HepG2 (cell line): ENCODE results near the gene LITAFD. TPM values are rescaled to one million over a fixed set of nuclear protein-coding genes. Genes with fewer than 3 reads are reported as not detected.

ENCODE experiments used
- ARHGAP35 ChIP-seq: sonication (generic); formaldehyde crosslinking; IDR thresholded peaks from 2 replicates; pipeline ENCODE4 v1.9.0; 2022; ENCODE audit warnings: mild to moderate bottlenecking, inconsistent platforms, moderate library complexity, missing genetic modification reagents, borderline replicate concordance
- BRCA1 ChIP-seq: sonication (generic); formaldehyde crosslinking; IDR thresholded peaks from 2 replicates; pipeline ENCODE4 v1.4.0; 2020; ENCODE audit warnings: missing genetic modification reagents
- CHCHD3 ChIP-seq: sonication (generic); formaldehyde crosslinking; IDR thresholded peaks from 2 replicates; pipeline ENCODE4 v1.8.0; 2022; ENCODE audit warnings: mild to moderate bottlenecking, missing genetic modification reagents, moderate library complexity
- CSRNP1 ChIP-seq: sonication (generic); formaldehyde crosslinking; IDR thresholded peaks from 2 replicates; pipeline ENCODE4 v1.8.1; 2023; ENCODE audit warnings: mild to moderate bottlenecking, missing genetic modification reagents
- ERF ChIP-seq: IDR thresholded peaks from 2 replicates; pipeline ENCODE4 v1.6.1; 2018; ENCODE audit warnings: missing biosample characterization, missing genetic modification reagents
- FOXK1 ChIP-seq: sonication (generic); formaldehyde crosslinking; IDR thresholded peaks from 2 replicates; pipeline ENCODE4 v1.4.0; 2020; ENCODE audit warnings: low read depth, missing genetic modification reagents, borderline replicate concordance
- GABPB1 ChIP-seq: IDR thresholded peaks from 2 replicates; pipeline ENCODE4 v1.6.1; 2016; ENCODE audit warnings: mild to moderate bottlenecking, missing genetic modification reagents, moderate library complexity, missing compliant biosample characterization
- KLF11 ChIP-seq: IDR thresholded peaks from 2 replicates; pipeline ENCODE4 v1.6.1; 2016; ENCODE audit warnings: missing compliant biosample characterization
- MED1 ChIP-seq: sonication (generic); formaldehyde crosslinking; IDR thresholded peaks from 2 replicates; pipeline ENCODE4 v1.4.0; 2020; ENCODE audit warnings: missing genetic modification reagents
- MXD3 ChIP-seq: IDR thresholded peaks from 2 replicates; pipeline ENCODE4 v1.6.1; 2016; ENCODE audit warnings: mild to moderate bottlenecking, missing biosample characterization, missing genetic modification reagents
- NCOA2 ChIP-seq: sonication (generic); formaldehyde crosslinking; IDR thresholded peaks from 2 replicates; pipeline ENCODE4 v1.8.0; 2022; ENCODE audit warnings: inconsistent platforms
- PRDM10 ChIP-seq: sonication (generic); formaldehyde crosslinking; IDR thresholded peaks from 2 replicates; pipeline ENCODE4 v1.4.0; 2020; ENCODE audit warnings: low read depth, missing genetic modification reagents
- SRSF4 ChIP-seq: fragments of 200-400 bp; formaldehyde crosslinking; IDR thresholded peaks from one replicate; pipeline ENCODE4 v1.6.1; 2018; ENCODE audit warnings: mild to moderate bottlenecking, low read depth, low read length, moderate library complexity; ENCODE audit not compliant: poor library complexity, severe bottlenecking
- THRA ChIP-seq: sonication (generic); formaldehyde crosslinking; IDR thresholded peaks from 2 replicates; pipeline ENCODE4 v1.4.0; 2020; ENCODE audit warnings: missing genetic modification reagents, borderline replicate concordance
- TMF1 ChIP-seq: sonication (generic); formaldehyde crosslinking; IDR thresholded peaks from 2 replicates; pipeline ENCODE4 v1.8.1; 2022; ENCODE audit warnings: low read depth, missing genetic modification reagents
- ZBED4 ChIP-seq: sonication (generic); formaldehyde crosslinking; IDR thresholded peaks from 2 replicates; pipeline ENCODE4 v1.4.0; 2020; ENCODE audit warnings: missing genetic modification reagents, borderline replicate concordance
- ZEB1 ChIP-seq: IDR thresholded peaks from 2 replicates; pipeline ENCODE4 v1.6.1; 2012; ENCODE audit warnings: mild to moderate bottlenecking, low read depth, inconsistent platforms; ENCODE audit not compliant: insufficient replicate concordance
- ZNF614 ChIP-seq: IDR thresholded peaks from 2 replicates; pipeline ENCODE4 v1.6.1; 2018; ENCODE audit warnings: missing biosample characterization, missing genetic modification reagents, inconsistent platforms, borderline replicate concordance
- ZSCAN30 ChIP-seq: sonication (generic); formaldehyde crosslinking; IDR thresholded peaks from 2 replicates; pipeline ENCODE4 v1.5.0; 2020; ENCODE audit warnings: mild to moderate bottlenecking, missing genetic modification reagents
- polyA plus RNA-seq, 8 experiments: library from polyadenylated mRNA; depleted of rRNA in 3 of 8; stranded (reverse) in 7 of 8; unstranded in 1 of 8; fragments of >200 nt; fragmentation: Illumina TruSeq in 4 of 8; extraction: Trizol in 4 of 8; gene quantifications; 2 replicates each; pipeline versions ENCODE4 v1.2.1 to v1.2.3, GENCODE V29; 2011 to 2016; ENCODE audit warnings: low read depth in 4 of 8, missing spikeins in 1 of 8, mixed read lengths in 1 of 8; ENCODE audit not compliant: insufficient read depth in 1 of 8
- total RNA-seq, 5 experiments: library from RNA; depleted of rRNA; stranded (reverse); fragments of >200 nt; fragmentation: Illumina TruSeq; extraction: Trizol; gene quantifications; 2 replicates each; pipeline ENCODE4 v1.2.3, GENCODE V29; 2016; ENCODE audit warnings: low read depth in 1 of 5

The LITAFD gene
- total and polyA plus RNA-seq, 2 of the 13 experiments (the other 11 are each of a cell fraction or from before 2014, with no cell fraction given) = not detected

- TF ChIP-seq ZSCAN30 = no peak
- TF ChIP-seq CSRNP1 (CRISPR knock-in tag) = no peak
- TF ChIP-seq SRSF4 = no peak
- peak; percentile 65; the same call in 1 of the 2 replicates for TF ChIP-seq TMF1 (CRISPR knock-in tag)
- peak; percentile 55; the same call in 1 of the 2 replicates for TF ChIP-seq FOXK1 (CRISPR knock-in tag)
- peak; percentile 40; the same call in 1 of the 2 replicates for TF ChIP-seq BRCA1 (CRISPR knock-in tag)
- peak; percentile 47; the same call in 1 of the 2 replicates for TF ChIP-seq MED1 (CRISPR knock-in tag)
- no peak for TF ChIP-seq GABPB1 (CRISPR knock-in tag)
- TF ChIP-seq ZEB1 = no peak
- TF ChIP-seq CHCHD3 (CRISPR knock-in tag) = 0 out of 2 replicates have a peak, but pooled peaks have one; percentile 42
- peak; percentile 95 for TF ChIP-seq ERF (CRISPR knock-in tag)
- TF ChIP-seq PRDM10 (CRISPR knock-in tag) = peak; percentile 59; the same call in 1 of the 2 replicates
- peak; percentile 81; the same call in 1 of the 2 replicates for TF ChIP-seq KLF11 (CRISPR knock-in tag)
- peak; percentile 71 for TF ChIP-seq ZBED4
- peak; percentile 70 for TF ChIP-seq ZNF614
- TF ChIP-seq THRA (CRISPR knock-in tag) = peak; percentile 44; the same call in 1 of the 2 replicates
- TF ChIP-seq ARHGAP35 = peak; percentile 56; the same call in 1 of the 2 replicates
- peak; percentile 54; the same call in 1 of the 2 replicates for TF ChIP-seq MXD3
- peak; percentile 47; the same call in 1 of the 2 replicates for TF ChIP-seq NCOA2 (CRISPR knock-in tag)
These were observed 49.7 kb downstream of the LITAFD start (continued) for GRCh38 chr16:8931859-8932258.
